Endothelial cell of hepatic sinusoid (primary cell): Measurements from ENCODE around the gene C2orf42.
"Not testable (repeated sequence)": the region's sequence is repeated elsewhere in the genome, so short reads cannot be mapped to it uniquely, and the experiment has no call there.

Source experiments
- in situ Hi-C: cut with HindIII; loops from 2 replicates; pipeline ENCODE4 v1.10.0; 2017; ENCODE audit warnings: low sequenced_read_pairs

The C2orf42 gene

GRCh38 chr2:70133491-70134322, 57.1 kb downstream of the C2orf42 start:
- in situ Hi-C loops = no loop called here

- in situ Hi-C loops = no loop called here
Observed at GRCh38 chr2:70133127-70133452, 57.7 kb downstream of the C2orf42 start.

- in situ Hi-C loops = no loop called here
Observed at GRCh38 chr2:70132244-70133126, 58.3 kb downstream of the C2orf42 start.

- in situ Hi-C loops = not testable (repeated sequence)
Observed at GRCh38 chr2:70131344-70132143, 59.3 kb downstream of the C2orf42 start.

- in situ Hi-C loops = loop anchor here (5.0 kb wide), 1 partner anchor 41 kb away; the partner anchor contains the start of gene PCBP1
Observed at GRCh38 chr2:70128005-70128404, 62.8 kb downstream of the C2orf42 start.

GRCh38 chr2:70126413-70126812, 64.4 kb downstream of the C2orf42 start:
- in situ Hi-C loops = loop anchor here (5.0 kb wide), 1 partner anchor 39 kb away; the partner anchor contains the start of gene PCBP1

GRCh38 chr2:70125498-70125898, 65.3 kb downstream of the C2orf42 start:
- in situ Hi-C loops = loop anchor here (5.0 kb wide), 1 partner anchor 38 kb away; the partner anchor contains the start of gene PCBP1

GRCh38 chr2:70124983-70125480, 65.8 kb downstream of the C2orf42 start:
- in situ Hi-C loops = loop anchor here (5.0 kb wide), 1 partner anchor 38 kb away; the partner anchor contains the start of gene PCBP1

- in situ Hi-C loops = no loop called here
Observed at GRCh38 chr2:70123829-70124116, 67.0 kb downstream of the C2orf42 start.

- in situ Hi-C loops = no loop called here
Observed at GRCh38 chr2:70123051-70123828, 67.6 kb downstream of the C2orf42 start.

- in situ Hi-C loops = no loop called here
Observed at GRCh38 chr2:70122470-70122869, 68.3 kb downstream of the C2orf42 start.

- in situ Hi-C loops = no loop called here
Observed at GRCh38 chr2:70121627-70122372, 69.0 kb downstream of the C2orf42 start.

- in situ Hi-C loops = no loop called here
Observed at GRCh38 chr2:70118798-70119454, 71.9 kb downstream of the C2orf42 start.

GRCh38 chr2:70116936-70117552, 73.8 kb downstream of the C2orf42 start:
- in situ Hi-C loops = no loop called here

- in situ Hi-C loops = no loop called here
Observed at GRCh38 chr2:70115646-70116442, 75.0 kb downstream of the C2orf42 start.

GRCh38 chr2:70113359-70114070, 77.3 kb downstream of the C2orf42 start:
- in situ Hi-C loops = no loop called here
